Measurements from ENCODE around the gene FBN3.

FBN3 gene

DNA sequence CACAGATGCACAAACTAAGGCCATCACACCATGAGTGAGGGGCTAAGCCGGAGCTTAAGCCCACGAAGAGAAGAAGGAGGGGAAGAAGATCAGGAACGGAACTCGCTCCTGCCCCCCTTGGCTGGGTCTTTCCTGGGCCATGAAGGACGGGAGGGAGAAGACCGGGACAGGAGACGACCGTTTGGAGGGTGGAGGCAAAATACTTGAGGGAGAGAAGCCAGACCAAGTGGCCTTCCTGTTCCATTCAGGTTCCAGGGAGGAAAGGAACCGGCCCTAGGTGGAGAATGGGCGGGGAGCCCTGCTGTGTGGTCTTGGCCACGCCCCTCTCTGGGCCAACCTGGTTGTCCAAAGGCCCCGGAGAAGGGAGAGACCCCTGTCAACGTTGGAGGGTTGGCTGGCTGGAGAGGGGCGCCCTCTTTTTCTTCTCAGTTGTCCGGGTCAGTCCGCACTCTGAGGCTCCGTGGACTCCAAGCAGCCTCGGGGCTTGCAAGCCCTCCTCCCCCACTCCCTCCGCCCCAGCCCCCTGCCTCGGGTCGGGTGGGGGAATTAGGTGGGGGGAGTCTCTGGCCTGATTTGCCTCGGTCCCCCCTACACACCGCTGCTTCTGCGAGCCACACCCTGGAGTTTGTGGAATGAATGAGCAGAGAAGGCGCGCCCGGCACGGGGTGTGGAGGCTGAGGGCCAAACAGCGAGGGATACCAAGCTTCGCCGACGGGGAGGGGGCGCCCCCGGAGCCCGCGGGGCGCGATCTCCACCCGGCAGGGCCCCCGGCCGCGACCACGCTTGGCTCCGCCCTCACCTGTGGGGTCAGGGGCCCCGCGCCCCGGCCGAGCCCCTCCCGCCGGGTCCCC lies 757 bp downstream of the FBN3 start:
- H3K4me1 ChIP-seq (ENCODE audit: control insufficient read depth, insufficient read depth, low read length) = no peaks in the 10 kb centered on the region
- H3K27ac ChIP-seq (ENCODE audit: extremely low read depth, low read depth, low read length) = no peak overlapping the region
- H3K36me3 ChIP-seq (ENCODE audit: control insufficient read depth in 2 of 2, insufficient read depth in 1 of 2, low read length in 2 of 2) = no peaks in the 10 kb centered on the region
- H3K4me3 ChIP-seq (ENCODE audit: low read depth, low read length) = peak overlapping the region; percentile 32
- ChIA-PET POLR2A (no interaction called here), CTCF (interaction anchor here (0.6 kb wide), 1 partner anchor 383 kb away, joined by 3 read pairs; no protein-coding TSS in a partner anchor)
- H3K9me3 ChIP-seq (ENCODE audit: control insufficient read depth, insufficient read depth, low read depth, low read length) = no peaks in the 10 kb centered on the region
- TF ChIP-seq ZNF157 (tag by site-specific recombination; IDR thresholded peaks at IDR 0.05) = no peak
- peak; percentile 63 for TF ChIP-seq SP3 (tag by site-specific recombination; IDR thresholded peaks at IDR 0.05)
- TF ChIP-seq ZNF747 (tag by site-specific recombination; IDR thresholded peaks at IDR 0.05) = no peak
- TF ChIP-seq, protein P1, sequence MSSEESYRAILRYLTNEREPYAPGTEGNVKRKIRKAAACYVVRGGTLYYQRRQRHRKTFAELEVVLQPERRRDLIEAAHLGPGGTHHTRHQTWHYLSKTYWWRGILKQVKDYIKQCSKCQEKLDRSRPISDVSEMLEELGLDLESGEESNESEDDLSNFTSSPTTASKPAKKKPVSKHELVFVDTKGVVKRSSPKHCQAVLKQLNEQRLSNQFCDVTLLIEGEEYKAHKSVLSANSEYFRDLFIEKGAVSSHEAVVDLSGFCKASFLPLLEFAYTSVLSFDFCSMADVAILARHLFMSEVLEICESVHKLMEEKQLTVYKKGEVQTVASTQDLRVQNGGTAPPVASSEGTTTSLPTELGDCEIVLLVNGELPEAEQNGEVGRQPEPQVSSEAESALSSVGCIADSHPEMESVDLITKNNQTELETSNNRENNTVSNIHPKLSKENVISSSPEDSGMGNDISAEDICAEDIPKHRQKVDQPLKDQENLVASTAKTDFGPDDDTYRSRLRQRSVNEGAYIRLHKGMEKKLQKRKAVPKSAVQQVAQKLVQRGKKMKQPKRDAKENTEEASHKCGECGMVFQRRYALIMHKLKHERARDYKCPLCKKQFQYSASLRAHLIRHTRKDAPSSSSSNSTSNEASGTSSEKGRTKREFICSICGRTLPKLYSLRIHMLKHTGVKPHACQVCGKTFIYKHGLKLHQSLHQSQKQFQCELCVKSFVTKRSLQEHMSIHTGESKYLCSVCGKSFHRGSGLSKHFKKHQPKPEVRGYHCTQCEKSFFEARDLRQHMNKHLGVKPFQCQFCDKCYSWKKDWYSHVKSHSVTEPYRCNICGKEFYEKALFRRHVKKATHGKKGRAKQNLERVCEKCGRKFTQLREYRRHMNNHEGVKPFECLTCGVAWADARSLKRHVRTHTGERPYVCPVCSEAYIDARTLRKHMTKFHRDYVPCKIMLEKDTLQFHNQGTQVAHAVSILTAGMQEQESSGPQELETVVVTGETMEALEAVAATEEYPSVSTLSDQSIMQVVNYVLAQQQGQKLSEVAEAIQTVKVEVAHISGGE (tag by site-specific recombination; conservative IDR thresholded peaks at IDR 0.05; ENCODE audit: low read depth) = peak; percentile 41; the same call in 1 of the 2 replicates
- no peak for TF ChIP-seq HOXA7 (CRISPR knock-in tag; IDR thresholded peaks at IDR 0.05; ENCODE audit: borderline replicate concordance)
- TF ChIP-seq EGR2 (tag by site-specific recombination; IDR thresholded peaks at IDR 0.05; ENCODE audit: low read depth) = peak; percentile 43; the same call in 1 of the 2 replicates
- TF ChIP-seq HOXC10 (CRISPR knock-in tag; IDR thresholded peaks at IDR 0.05) = no peak
- TF ChIP-seq ZNF23 (tag by site-specific recombination; IDR thresholded peaks at IDR 0.05; ENCODE audit: borderline replicate concordance) = no peak
- TF ChIP-seq ZNF223 (tag by site-specific recombination; IDR thresholded peaks at IDR 0.05) = no peak
- peak; percentile 70 for TF ChIP-seq SP2 (tag by site-specific recombination; IDR thresholded peaks at IDR 0.05)
- no peak for TF ChIP-seq ZSCAN30 (tag by site-specific recombination; IDR thresholded peaks at IDR 0.05)
- TF ChIP-seq GLIS1 (tag by site-specific recombination; IDR thresholded peaks at IDR 0.05) = peak; percentile 25; the same call in 1 of the 2 replicates
- TF ChIP-seq ZNF600 (tag by site-specific recombination; IDR thresholded peaks at IDR 0.05) = peak; percentile 75
- peak; percentile 42; the same call in 1 of the 2 replicates for TF ChIP-seq SP7 (tag by site-specific recombination; IDR thresholded peaks at IDR 0.05)
- TF ChIP-seq, protein P2, sequence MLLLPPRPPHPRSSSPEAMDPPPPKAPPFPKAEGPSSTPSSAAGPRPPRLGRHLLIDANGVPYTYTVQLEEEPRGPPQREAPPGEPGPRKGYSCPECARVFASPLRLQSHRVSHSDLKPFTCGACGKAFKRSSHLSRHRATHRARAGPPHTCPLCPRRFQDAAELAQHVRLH (tag by site-specific recombination; IDR thresholded peaks at IDR 0.05) = peak; percentile 75; the same call in 1 of the 2 replicates
- TF ChIP-seq ZNF366 (tag by site-specific recombination; conservative IDR thresholded peaks at IDR 0.05) = peak; percentile 48
- TF ChIP-seq ZBTB8A (tag by site-specific recombination; IDR thresholded peaks at IDR 0.05) = peak; percentile 68
- TF ChIP-seq KLF7 (tag by site-specific recombination; IDR thresholded peaks at IDR 0.05; ENCODE audit: borderline replicate concordance) = 0 out of 2 replicates have a peak, but pooled peaks have one; percentile 24
- TF ChIP-seq, protein P3, sequence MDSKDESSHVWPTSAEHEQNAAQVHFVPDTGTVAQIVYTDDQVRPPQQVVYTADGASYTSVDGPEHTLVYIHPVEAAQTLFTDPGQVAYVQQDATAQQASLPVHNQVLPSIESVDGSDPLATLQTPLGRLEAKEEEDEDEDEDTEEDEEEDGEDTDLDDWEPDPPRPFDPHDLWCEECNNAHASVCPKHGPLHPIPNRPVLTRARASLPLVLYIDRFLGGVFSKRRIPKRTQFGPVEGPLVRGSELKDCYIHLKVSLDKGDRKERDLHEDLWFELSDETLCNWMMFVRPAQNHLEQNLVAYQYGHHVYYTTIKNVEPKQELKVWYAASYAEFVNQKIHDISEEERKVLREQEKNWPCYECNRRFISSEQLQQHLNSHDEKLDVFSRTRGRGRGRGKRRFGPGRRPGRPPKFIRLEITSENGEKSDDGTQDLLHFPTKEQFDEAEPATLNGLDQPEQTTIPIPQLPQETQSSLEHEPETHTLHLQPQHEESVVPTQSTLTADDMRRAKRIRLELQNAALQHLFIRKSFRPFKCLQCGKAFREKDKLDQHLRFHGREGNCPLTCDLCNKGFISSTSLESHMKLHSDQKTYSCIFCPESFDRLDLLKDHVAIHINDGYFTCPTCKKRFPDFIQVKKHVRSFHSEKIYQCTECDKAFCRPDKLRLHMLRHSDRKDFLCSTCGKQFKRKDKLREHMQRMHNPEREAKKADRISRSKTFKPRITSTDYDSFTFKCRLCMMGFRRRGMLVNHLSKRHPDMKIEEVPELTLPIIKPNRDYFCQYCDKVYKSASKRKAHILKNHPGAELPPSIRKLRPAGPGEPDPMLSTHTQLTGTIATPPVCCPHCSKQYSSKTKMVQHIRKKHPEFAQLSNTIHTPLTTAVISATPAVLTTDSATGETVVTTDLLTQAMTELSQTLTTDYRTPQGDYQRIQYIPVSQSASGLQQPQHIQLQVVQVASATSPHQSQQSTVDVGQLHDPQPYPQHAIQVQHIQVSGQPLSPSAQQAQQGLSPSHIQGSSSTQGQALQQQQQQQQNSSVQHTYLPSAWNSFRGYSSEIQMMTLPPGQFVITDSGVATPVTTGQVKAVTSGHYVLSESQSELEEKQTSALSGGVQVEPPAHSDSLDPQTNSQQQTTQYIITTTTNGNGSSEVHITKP (tag by site-specific recombination; IDR thresholded peaks at IDR 0.05) = peak; percentile 64; the same call in 1 of the 2 replicates
- no peak for TF ChIP-seq ZNF2 (tag by site-specific recombination; IDR thresholded peaks at IDR 0.05)
- TF ChIP-seq, protein P4, sequence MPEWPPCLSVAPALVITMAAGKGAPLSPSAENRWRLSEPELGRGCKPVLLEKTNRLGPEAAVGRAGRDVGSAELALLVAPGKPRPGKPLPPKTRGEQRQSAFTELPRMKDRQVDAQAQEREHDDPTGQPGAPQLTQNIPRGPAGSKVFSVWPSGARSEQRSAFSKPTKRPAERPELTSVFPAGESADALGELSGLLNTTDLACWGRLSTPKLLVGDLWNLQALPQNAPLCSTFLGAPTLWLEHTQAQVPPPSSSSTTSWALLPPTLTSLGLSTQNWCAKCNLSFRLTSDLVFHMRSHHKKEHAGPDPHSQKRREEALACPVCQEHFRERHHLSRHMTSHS (tag by site-specific recombination; IDR thresholded peaks at IDR 0.05) = no peak
- peak; percentile 76 for TF ChIP-seq KLF9 (tag by site-specific recombination; IDR thresholded peaks at IDR 0.05; ENCODE audit: low read depth)
- peak; percentile 95 for TF ChIP-seq ZBTB20 (tag by site-specific recombination; IDR thresholded peaks at IDR 0.05)
- TF ChIP-seq ZNF214 (tag by site-specific recombination; IDR thresholded peaks at IDR 0.05; ENCODE audit: borderline replicate concordance) = no peak
- TF ChIP-seq MEIS1 (CRISPR knock-in tag; IDR thresholded peaks at IDR 0.05; ENCODE audit: borderline replicate concordance) = no peak
- TF ChIP-seq ZNF777 (tag by site-specific recombination; IDR thresholded peaks at IDR 0.05; ENCODE audit: borderline replicate concordance) = peak; percentile 70; the same call in 1 of the 2 replicates
- TF ChIP-seq ZNF311 (tag by site-specific recombination; IDR thresholded peaks at IDR 0.05; ENCODE audit: borderline replicate concordance) = no peak
- no peak for TF ChIP-seq ZNF549 (tag by site-specific recombination; IDR thresholded peaks at IDR 0.05)

Data from HEK293 (cell line).